KBM-7 (cell line): ENCODE results near the gene TAF10.

ENCODE experiments used
- DNase-seq: peaks from one replicate; pipeline ENCODE4 v3.0.0-alpha.2; 2015
- in situ Hi-C: fragments of 300-500 bp; cut with MboI; formaldehyde crosslinking; loops from 2 replicates; pipeline ENCODE4 v1.14.3; 2020; ENCODE audit warnings: low sequenced_read_pairs, low pct_unique_long_range_greater_than_20kb, mixed read lengths

Gene TAF10

GRCh38 chr11:6613496-6613895 lies 1.5 kb upstream of the TAF10 start:
- in situ Hi-C loops: no loop called here

GRCh38 chr11:6611963-6612212 lies 128 bp downstream of the TAF10 start:
- DNase-seq: no peak
- in situ Hi-C loops: no loop called here

More at GRCh38 chr11:6613496-6613895, 1.5 kb upstream of the TAF10 start:
- DNase-seq: no peak

GRCh38 chr11:6611092-6611962 lies 689 bp downstream of the TAF10 start:
- DNase-seq: peak; percentile 26
- in situ Hi-C loops: no loop called here

GRCh38 chr11:6610591-6610990 lies 1.4 kb downstream of the TAF10 start:
- no peak for DNase-seq
- in situ Hi-C loops: no loop called here

GRCh38 chr11:6609502-6610015 lies 2.5 kb downstream of the TAF10 start:
- in situ Hi-C loops: loop anchor here (10.0 kb wide), 1 partner anchor 65 kb away; no protein-coding TSS in a partner anchor
- no peak for DNase-seq

GRCh38 chr11:6608726-6609501 lies 3.1 kb downstream of the TAF10 start:
- no peak for DNase-seq
- in situ Hi-C loops: loop anchor here (10.0 kb wide), 1 partner anchor 64 kb away; no protein-coding TSS in a partner anchor

- in situ Hi-C loops: loop anchor here (10.0 kb wide), 1 partner anchor 63 kb away; no protein-coding TSS in a partner anchor
- DNase-seq: no peak
Measured at GRCh38 chr11:6608011-6608410, 4.0 kb downstream of the TAF10 start.

GRCh38 chr11:6607190-6607795 lies 4.7 kb downstream of the TAF10 start:
- DNase-seq: no peak
- in situ Hi-C loops: loop anchor here (10.0 kb wide), 1 partner anchor 62 kb away; no protein-coding TSS in a partner anchor

GRCh38 chr11:6606471-6607189 lies 5.4 kb downstream of the TAF10 start:
- in situ Hi-C loops: loop anchor here (10.0 kb wide), 1 partner anchor 62 kb away; no protein-coding TSS in a partner anchor

GRCh38 chr11:6604790-6605189 lies 7.2 kb downstream of the TAF10 start:
- in situ Hi-C loops: loop anchor here (10.0 kb wide), 1 partner anchor 60 kb away; no protein-coding TSS in a partner anchor
- peak; percentile 22 for DNase-seq

More at GRCh38 chr11:6606471-6607189, 5.4 kb downstream of the TAF10 start:
- peak; percentile 85 for DNase-seq

- in situ Hi-C loops: loop anchor here (10.0 kb wide), 1 partner anchor 59 kb away; no protein-coding TSS in a partner anchor
- DNase-seq: peak; percentile 71
Measured at GRCh38 chr11:6604081-6604626, 7.9 kb downstream of the TAF10 start.

- peak; percentile 91 for DNase-seq
- in situ Hi-C loops: loop anchor here (10.0 kb wide), 1 partner anchor 59 kb away; no protein-coding TSS in a partner anchor
Measured at GRCh38 chr11:6603287-6604080, 8.5 kb downstream of the TAF10 start, which contains the start of the genes ILK and RRP8. TSS of gene ILK (plus strand) at chr11:6603774. CDS start at chr11:6604272, 498 bp downstream. TSS of gene RRP8 (minus strand) at chr11:6603616. CDS start at chr11:6603502, 114 bp downstream.

GRCh38 chr11:6602096-6602940 lies 9.7 kb downstream of the TAF10 start:
- in situ Hi-C loops: loop anchor here (10.0 kb wide), 1 partner anchor 58 kb away; no protein-coding TSS in a partner anchor
- peak; percentile 19 for DNase-seq

GRCh38 chr11:6601041-6601461 lies 11.0 kb downstream of the TAF10 start:
- no peak for DNase-seq

GRCh38 chr11:6599881-6600390 lies 12.1 kb downstream of the TAF10 start:
- in situ Hi-C loops: loop anchor here (10.0 kb wide), 1 partner anchor 55 kb away; no protein-coding TSS in a partner anchor
- no peak for DNase-seq

More at GRCh38 chr11:6601041-6601461, 11.0 kb downstream of the TAF10 start:
- in situ Hi-C loops: loop anchor here (10.0 kb wide), 1 partner anchor 56 kb away; no protein-coding TSS in a partner anchor

- in situ Hi-C loops: no loop called here
- no peak for DNase-seq
Measured at GRCh38 chr11:6599449-6599848, 12.6 kb downstream of the TAF10 start.
